ENCODE measurements around the gene FRYL.

Gene FRYL

DNA sequence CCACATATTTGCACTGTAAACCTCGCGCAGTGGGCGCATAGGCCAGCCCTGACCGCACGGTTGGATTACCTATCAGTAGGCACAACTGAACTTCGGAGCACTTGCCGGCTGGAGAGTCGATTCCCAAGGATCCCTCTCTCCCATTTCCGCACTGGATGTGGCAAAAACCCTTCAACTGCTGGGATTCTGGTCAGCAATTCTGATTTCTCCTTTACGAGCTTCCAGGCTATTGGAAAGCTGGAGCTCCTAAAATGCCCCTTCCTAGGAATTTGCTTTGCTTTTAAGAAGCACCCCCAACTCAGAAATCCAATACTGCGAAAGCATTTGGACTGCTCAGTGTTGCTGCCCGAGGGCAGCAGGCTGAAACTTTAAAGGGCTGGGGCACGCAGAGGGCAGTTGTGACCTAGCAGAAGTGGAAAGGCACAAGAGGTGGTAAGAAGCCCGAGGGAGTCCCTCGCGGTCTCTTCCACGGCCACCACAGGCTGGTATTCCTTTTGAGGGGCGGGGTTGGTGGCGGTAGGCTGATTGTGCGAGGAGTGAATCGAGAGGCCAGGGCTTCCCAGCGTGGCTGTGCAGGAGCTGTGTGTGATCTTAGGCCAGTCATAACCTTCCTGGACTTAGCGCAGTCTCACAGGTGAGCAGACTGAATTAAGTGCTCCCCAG is 288.4 kb downstream of the FRYL start:
- no peak overlapping the region for H3K4me3 ChIP-seq (replicated peaks; ENCODE audit: low read depth, low read length)
- H3K27me3 ChIP-seq (replicated peaks; ENCODE audit: control insufficient read depth, insufficient read depth, low read length) = no peaks in the 10 kb centered on the region; the same call in 1 of the 2 replicates
- no peak for DNase-seq (ENCODE audit: extremely low read depth, insufficient read length)
- peaks cover 1% of the 10 kb centered on the region; the same call in 1 of the 2 replicates for H3K36me3 ChIP-seq (ENCODE audit: control insufficient read depth, insufficient read depth, low read length)
- TF ChIP-seq, protein P1, sequence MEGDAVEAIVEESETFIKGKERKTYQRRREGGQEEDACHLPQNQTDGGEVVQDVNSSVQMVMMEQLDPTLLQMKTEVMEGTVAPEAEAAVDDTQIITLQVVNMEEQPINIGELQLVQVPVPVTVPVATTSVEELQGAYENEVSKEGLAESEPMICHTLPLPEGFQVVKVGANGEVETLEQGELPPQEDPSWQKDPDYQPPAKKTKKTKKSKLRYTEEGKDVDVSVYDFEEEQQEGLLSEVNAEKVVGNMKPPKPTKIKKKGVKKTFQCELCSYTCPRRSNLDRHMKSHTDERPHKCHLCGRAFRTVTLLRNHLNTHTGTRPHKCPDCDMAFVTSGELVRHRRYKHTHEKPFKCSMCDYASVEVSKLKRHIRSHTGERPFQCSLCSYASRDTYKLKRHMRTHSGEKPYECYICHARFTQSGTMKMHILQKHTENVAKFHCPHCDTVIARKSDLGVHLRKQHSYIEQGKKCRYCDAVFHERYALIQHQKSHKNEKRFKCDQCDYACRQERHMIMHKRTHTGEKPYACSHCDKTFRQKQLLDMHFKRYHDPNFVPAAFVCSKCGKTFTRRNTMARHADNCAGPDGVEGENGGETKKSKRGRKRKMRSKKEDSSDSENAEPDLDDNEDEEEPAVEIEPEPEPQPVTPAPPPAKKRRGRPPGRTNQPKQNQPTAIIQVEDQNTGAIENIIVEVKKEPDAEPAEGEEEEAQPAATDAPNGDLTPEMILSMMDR (IDR thresholded peaks at IDR 0.05; ENCODE audit: insufficient read depth, low read length, poor library complexity, severe bottlenecking) = no peak

DNA sequence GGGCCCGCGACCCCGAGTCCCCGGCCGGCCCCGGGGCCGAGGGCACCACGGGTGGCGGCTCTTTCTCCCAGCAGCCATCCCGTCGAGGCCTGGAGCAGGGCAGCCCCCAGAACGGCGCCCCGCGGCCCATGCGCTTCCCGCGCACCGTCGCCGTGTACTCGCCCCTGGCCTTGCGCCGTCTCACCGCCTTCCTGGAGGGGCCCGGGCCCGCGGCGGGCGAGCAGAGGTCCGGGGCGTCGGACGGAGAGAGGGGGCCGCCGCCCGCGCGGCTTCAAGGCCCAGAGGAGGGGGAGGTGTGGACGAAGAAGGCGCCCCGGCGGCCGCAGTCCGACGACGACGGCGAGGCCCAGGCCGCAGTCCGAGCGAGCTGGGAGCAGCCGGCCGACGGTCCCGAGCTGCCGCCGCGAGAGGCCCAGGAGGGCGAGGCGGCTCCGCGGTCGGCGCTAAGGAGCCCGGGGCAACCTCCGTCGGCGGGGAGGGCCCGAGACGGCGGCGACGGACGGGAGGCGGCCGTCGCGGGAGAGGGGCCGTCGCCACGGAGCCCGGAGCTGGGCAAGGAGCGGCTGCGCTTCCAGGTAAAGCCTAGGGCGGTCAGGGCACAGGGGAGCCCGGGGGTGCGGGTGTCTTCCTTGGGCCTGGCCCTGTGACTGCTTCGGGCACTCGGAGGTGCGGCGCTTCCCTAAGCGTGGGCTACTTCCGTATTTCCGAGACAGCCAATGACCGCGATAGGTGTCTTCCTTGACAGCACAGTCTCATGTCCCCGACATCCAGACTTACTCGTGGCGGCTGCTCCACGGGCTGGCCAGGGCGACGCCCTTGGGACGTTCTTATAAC is 289.2 kb downstream of the FRYL start:
- TF ChIP-seq, protein P1 (IDR thresholded peaks at IDR 0.05; ENCODE audit: insufficient read depth, low read length, poor library complexity, severe bottlenecking) = no peak
- H3K27me3 ChIP-seq (replicated peaks; ENCODE audit: control insufficient read depth, insufficient read depth, low read length) = no peaks in the 10 kb centered on the region; the same call in 1 of the 2 replicates
- H3K4me3 ChIP-seq (replicated peaks; ENCODE audit: low read depth, low read length) = no peak overlapping the region
- H3K36me3 ChIP-seq (ENCODE audit: control insufficient read depth, insufficient read depth, low read length) = peaks cover 1% of the 10 kb centered on the region; the same call in 1 of the 2 replicates
- no peak for DNase-seq (ENCODE audit: extremely low read depth, insufficient read length)

GRCh38 chr4:48490012-48490679 is 289.9 kb downstream of the FRYL start, which contains the start of gene ZAR1:
TSS of gene ZAR1 (plus strand) at chr4:48490252. CDS start at chr4:48490292, 40 bp downstream.
- Histone ChIP-seq H3K36me3 (ENCODE audit: control insufficient read depth, insufficient read depth, low read length) (no peaks in the 10 kb centered on the region), H3K27me3 (replicated peaks; ENCODE audit: control insufficient read depth, insufficient read depth, low read length) (no peaks in the 10 kb centered on the region; the same call in 1 of the 2 replicates), H3K4me3 (replicated peaks; ENCODE audit: low read depth, low read length) (no peak within 1 kb of the TSS)
- TF ChIP-seq, protein P1 (IDR thresholded peaks at IDR 0.05; ENCODE audit: insufficient read depth, low read length, poor library complexity, severe bottlenecking) = no peak
- DNase-seq (ENCODE audit: extremely low read depth, insufficient read length) = no peak

DNA sequence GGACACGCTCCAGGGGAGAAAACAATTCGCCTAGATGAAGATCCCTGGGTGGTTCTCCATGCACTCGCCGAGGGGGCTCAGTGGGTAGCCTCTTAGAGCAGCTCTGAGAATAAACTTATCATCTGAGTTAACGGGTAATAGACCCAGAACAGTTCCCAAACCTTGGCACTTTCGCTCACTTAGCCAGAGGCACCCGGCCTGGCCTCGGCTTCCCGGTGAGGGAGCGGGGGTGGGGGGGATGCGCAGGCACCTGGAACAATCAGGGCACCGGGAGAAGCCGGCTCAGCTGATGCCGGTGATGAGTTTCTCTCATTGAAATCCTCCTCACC is 290.4 kb downstream of the FRYL start:
- TF ChIP-seq, protein P1 (IDR thresholded peaks at IDR 0.05; ENCODE audit: insufficient read depth, low read length, poor library complexity, severe bottlenecking) = no peak
- Histone ChIP-seq H3K4me3 (replicated peaks; ENCODE audit: low read depth, low read length) (no peak overlapping the region), H3K36me3 (ENCODE audit: control insufficient read depth, insufficient read depth, low read length) (no peaks in the 10 kb centered on the region), H3K27me3 (replicated peaks; ENCODE audit: control insufficient read depth, insufficient read depth, low read length) (peaks cover under 1% of the 10 kb centered on the region; the same call in 1 of the 2 replicates)
- DNase-seq (ENCODE audit: extremely low read depth, insufficient read length) = no peak

GRCh38 chr4:48484494-48485168 is 295.4 kb downstream of the FRYL start:
- TF ChIP-seq, protein P1 (IDR thresholded peaks at IDR 0.05; ENCODE audit: insufficient read depth, low read length, poor library complexity, severe bottlenecking) = no peak
- no peak for DNase-seq (ENCODE audit: extremely low read depth, insufficient read length)

More at GRCh38 chr4:48484494-48485168, 295.4 kb downstream of the FRYL start:
- H3K4me3 ChIP-seq (replicated peaks; ENCODE audit: low read depth, low read length) = no peak overlapping the region
- peaks cover 2% of the 10 kb centered on the region; the same call in 1 of the 2 replicates for H3K27me3 ChIP-seq (replicated peaks; ENCODE audit: control insufficient read depth, insufficient read depth, low read length)
- no peaks in the 10 kb centered on the region for H3K36me3 ChIP-seq (ENCODE audit: control insufficient read depth, insufficient read depth, low read length)

Data from GM06990 (cell line).